A549 (cell line): Measurements from ENCODE around the gene PPAT. TPM values are rescaled to one million over a fixed set of nuclear protein-coding genes. Genes with fewer than 3 reads are reported as not detected.

Experiments used
- ATAC-seq, 2 experiments: fragments of 200-7000 bp in 1 of 2; fragments of >200 bp in 1 of 2; cut with Nextera tagmentation in 1 of 2; cut with Tn5 transposase in 1 of 2; 3 replicates each; pipeline versions ENCODE4 v1.8.0 to v1.9.1; 2018 to 2020; ENCODE audit warnings: mild to moderate bottlenecking in 1 of 2, moderate library complexity in 1 of 2
- CTCF ChIA-PET: fragments of 300-600 bp; sonication (Branson Sonifier 250); formaldehyde crosslinking; extraction: SDS; loops from one replicate; lab custom pipeline; 2021; ENCODE audit warnings: antibody characterized with exemption, inconsistent platforms; lab: Yijun Ruan, JAX
- POLR2A ChIA-PET: fragments of 350-600 bp; formaldehyde crosslinking; extraction: SDS; loops from one replicate; lab custom pipeline; 2021; ENCODE audit warnings: antibody characterized with exemption, inconsistent platforms; lab: Yijun Ruan, JAX
- DNase-seq, 2 experiments: peaks; one replicate each; pipeline versions ENCODE4 v3.0.0 to v3.0.0-alpha.2; 2011 to 2016; ENCODE audit warnings: low read depth in 1 of 2, low spot score in 1 of 2
- FAIRE-seq: peaks from 2 replicates; lab custom pipeline; 2011; peaks lifted over from hg19 to GRCh38; lab: Jason Lieb, UNC
- H3K27ac ChIP-seq, 2 experiments: fragments of >200 bp; sonication (Bioruptor Twin); formaldehyde crosslinking; 3 replicates each; pipeline ENCODE4 v1.5.1; 2016 to 2017
- H3K4me1 ChIP-seq: fragments of >200 bp; sonication (Bioruptor Twin); formaldehyde crosslinking; 3 replicates; pipeline ENCODE4 v1.6.1; 2016
- H3K4me2 ChIP-seq: fragments of >200 bp; sonication (Bioruptor Twin); formaldehyde crosslinking; 3 replicates; pipeline ENCODE4 v1.6.1; 2016
- H3K4me3 ChIP-seq: fragments of >200 bp; sonication (Bioruptor Twin); formaldehyde crosslinking; 3 replicates; pipeline ENCODE4 v1.5.1; 2016
- H3K9me3 ChIP-seq: fragments of >200 bp; sonication (Bioruptor Twin); formaldehyde crosslinking; 3 replicates; pipeline ENCODE4 v1.6.1; 2016
- ATOH8 ChIP-seq: fragments of 250-450 bp; sonication (Bioruptor Pico); IDR thresholded peaks from 2 replicates; pipeline ENCODE4 v1.5.0; 2020; ENCODE audit warnings: low read depth, mild to moderate bottlenecking, moderate library complexity
- BHLHE40 ChIP-seq: IDR thresholded peaks from 2 replicates; pipeline ENCODE4 v1.6.1; 2012; ENCODE audit warnings: low read depth, low read length, inconsistent platforms
- CBX2 ChIP-seq: fragments of 200-600 bp; sonication (generic); IDR thresholded peaks from 2 replicates; pipeline ENCODE4 v1.6.1; 2016; ENCODE audit warnings: low read depth, mild to moderate bottlenecking, borderline replicate concordance
- CHD2 ChIP-seq: fragments of 150-350 bp; IDR thresholded peaks from 2 replicates; pipeline ENCODE4 v1.6.1; 2014; ENCODE audit warnings: low read length; ENCODE audit not compliant: partially characterized antibody
- CHD4 ChIP-seq: fragments of 200-600 bp; sonication (generic); IDR thresholded peaks from 2 replicates; pipeline ENCODE4 v1.6.1; 2016; ENCODE audit warnings: antibody characterized with exemption, mild to moderate bottlenecking, borderline replicate concordance
- CTCF ChIP-seq: fragments of >200 bp; sonication (Bioruptor Twin); formaldehyde crosslinking; IDR thresholded peaks from 3 replicates; pipeline ENCODE4 v1.5.1; 2016
- EHF ChIP-seq: fragments of 250-450 bp; sonication (Bioruptor Pico); IDR thresholded peaks from 2 replicates; pipeline ENCODE4 v1.5.0; 2020; ENCODE audit warnings: mild to moderate bottlenecking
- EHMT2 ChIP-seq: fragments of 200-600 bp; sonication (generic); IDR thresholded peaks from 2 replicates; pipeline ENCODE4 v1.6.1; 2016; ENCODE audit warnings: antibody characterized with exemption, low read depth, mild to moderate bottlenecking, moderate library complexity
- EP300 ChIP-seq, 2 experiments: fragments of >200 bp; sonication (Bioruptor Twin); formaldehyde crosslinking; IDR thresholded peaks; 2 replicates in 1 of 2; 3 replicates in 1 of 2; pipeline ENCODE4 v1.6.1; 2016 to 2017
- FOXS1 ChIP-seq: fragments of 250-450 bp; sonication (Bioruptor Pico); IDR thresholded peaks from 2 replicates; pipeline ENCODE4 v1.5.0; 2020; ENCODE audit warnings: mild to moderate bottlenecking, moderate library complexity
- HEYL ChIP-seq: fragments of 250-450 bp; sonication (Bioruptor Pico); IDR thresholded peaks from 2 replicates; pipeline ENCODE4 v1.8.0; 2021; ENCODE audit warnings: mild to moderate bottlenecking, moderate library complexity
- JUNB ChIP-seq: fragments of >200 bp; sonication (Bioruptor Twin); formaldehyde crosslinking; IDR thresholded peaks from 2 replicates; pipeline ENCODE4 v1.6.1; 2016
- MAFK ChIP-seq: fragments of 450-650 bp; IDR thresholded peaks from 2 replicates; pipeline ENCODE4 v1.6.1; 2014; ENCODE audit not compliant: partially characterized antibody
- NFE2L2 ChIP-seq: fragments of 150-350 bp; conservative IDR thresholded peaks from 2 replicates; pipeline ENCODE4 v1.6.1; 2014; ENCODE audit warnings: low read length
- NPAS2 ChIP-seq: fragments of 250-450 bp; sonication (Bioruptor Pico); IDR thresholded peaks from 2 replicates; pipeline ENCODE4 v1.8.0; 2022; ENCODE audit warnings: mild to moderate bottlenecking, moderate library complexity, borderline replicate concordance
- SMC3 ChIP-seq: fragments of >200 bp; sonication (Bioruptor Twin); formaldehyde crosslinking; IDR thresholded peaks from 3 replicates; pipeline ENCODE4 v1.6.1; 2018; ENCODE audit warnings: inconsistent platforms
- TP53 ChIP-seq: fragments of 250-450 bp; sonication (Bioruptor Pico); IDR thresholded peaks from 2 replicates; pipeline ENCODE4 v1.5.0; 2021; ENCODE audit warnings: mild to moderate bottlenecking, moderate library complexity
- ZFP36 ChIP-seq: fragments of 450-650 bp; IDR thresholded peaks from 2 replicates; pipeline ENCODE4 v1.6.1; 2014; ENCODE audit warnings: borderline replicate concordance; ENCODE audit not compliant: partially characterized antibody
- ZSCAN20 ChIP-seq: fragments of 250-450 bp; sonication (Bioruptor Pico); IDR thresholded peaks from 2 replicates; pipeline ENCODE4 v1.8.0; 2022; ENCODE audit warnings: mild to moderate bottlenecking, moderate library complexity
- WGBS: methylation state at CpG from one replicate; pipeline ENCODE4 v1.1.6; 2017; ENCODE audit errors: missing lambda C conversion rate; 5-methylcytosine and 5-hydroxymethylcytosine counted together
- polyA plus RNA-seq, 4 experiments: library from polyadenylated mRNA; depleted of rRNA in 3 of 4; stranded (reverse); fragments of >200 nt; fragmentation: RNase III in 1 of 4; extraction: RNeasy Plus Mini Kit Qiagen cat#74134 plus additional on column Dnase treatment in 1 of 4; gene quantifications; 2 replicates in 3 of 4; 3 replicates in 1 of 4; pipeline ENCODE4 v1.2.3, GENCODE V29; 2011 to 2017
- TF ChIP-seq, protein P1 (sequence below): IDR thresholded peaks from 2 replicates; pipeline ENCODE4 v1.6.1; 2012
- TF ChIP-seq, protein P2 (sequence below): fragments of >200 bp; sonication (Bioruptor Twin); formaldehyde crosslinking; IDR thresholded peaks from 2 replicates; pipeline ENCODE4 v1.6.1; 2016
- TF ChIP-seq, protein P3 (sequence below): fragments of 150-350 bp; IDR thresholded peaks from 2 replicates; pipeline ENCODE4 v1.6.1; 2014; ENCODE audit warnings: low read depth, mild to moderate bottlenecking, low read length

Gene PPAT
- polyA plus RNA-seq, 2 of the 4 experiments (the other 2 are of a cell fraction) = 22.8 to 26.7 TPM

DNA sequence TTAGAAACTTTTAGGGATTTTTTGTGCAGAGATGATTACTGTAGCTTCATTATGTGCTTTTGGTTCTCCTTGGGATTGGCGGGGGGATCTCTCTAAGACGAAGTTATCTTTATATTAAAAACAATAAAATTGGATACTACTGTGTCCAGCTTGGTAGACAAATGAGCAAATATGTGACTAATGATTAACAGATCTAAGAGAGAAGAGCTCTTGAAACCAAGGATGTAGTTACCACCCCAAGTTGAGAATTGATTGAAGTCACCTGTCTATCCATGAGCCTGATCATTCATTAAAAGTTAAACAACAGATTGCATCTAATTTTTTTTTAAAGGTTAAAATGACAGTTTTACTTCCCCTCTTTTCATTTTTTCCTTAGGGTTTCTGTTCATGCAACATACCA, 9.3 kb upstream of the PPAT start (continued):
- TF ChIP-seq EHF (no peak), FOXS1 (CRISPR knock-in tag) (no peak), MAFK (no peak), BHLHE40 (no peak)
- TF ChIP-seq, protein P1, sequence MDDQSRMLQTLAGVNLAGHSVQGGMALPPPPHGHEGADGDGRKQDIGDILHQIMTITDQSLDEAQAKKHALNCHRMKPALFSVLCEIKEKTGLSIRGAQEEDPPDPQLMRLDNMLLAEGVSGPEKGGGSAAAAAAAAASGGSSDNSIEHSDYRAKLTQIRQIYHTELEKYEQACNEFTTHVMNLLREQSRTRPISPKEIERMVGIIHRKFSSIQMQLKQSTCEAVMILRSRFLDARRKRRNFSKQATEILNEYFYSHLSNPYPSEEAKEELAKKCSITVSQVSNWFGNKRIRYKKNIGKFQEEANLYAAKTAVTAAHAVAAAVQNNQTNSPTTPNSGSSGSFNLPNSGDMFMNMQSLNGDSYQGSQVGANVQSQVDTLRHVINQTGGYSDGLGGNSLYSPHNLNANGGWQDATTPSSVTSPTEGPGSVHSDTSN = no peak
- TF ChIP-seq, protein P2, sequence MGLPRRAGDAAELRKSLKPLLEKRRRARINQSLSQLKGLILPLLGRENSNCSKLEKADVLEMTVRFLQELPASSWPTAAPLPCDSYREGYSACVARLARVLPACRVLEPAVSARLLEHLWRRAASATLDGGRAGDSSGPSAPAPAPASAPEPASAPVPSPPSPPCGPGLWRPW = no peak

GRCh38 chr4:56440983-56441382, 5.6 kb upstream of the PPAT start:
- Histone ChIP-seq H3K4me1 (peaks cover 58% of the 10 kb centered on the region), H3K27ac (no peak overlapping the region), H3K9me3 (no peaks in the 10 kb centered on the region), H3K4me3 (no peak overlapping the region), H3K4me2 (peak overlapping the region; percentile 31; the same call in 2 of the 3 replicates)
- ChIA-PET POLR2A (interaction anchor here (1.1 kb wide), 1 partner anchor 21 kb away, joined by 3 read pairs; no protein-coding TSS in a partner anchor), CTCF (no interaction called here)
- TF ChIP-seq CTCF = no peak
- no peak for TF ChIP-seq CHD2
- peak; percentile 58 for TF ChIP-seq MAFK
- WGBS = 87% methylated on average over 1 of the region's 1 CpG
- FAIRE-seq (no peak), DNase-seq (no peak), ATAC-seq (no peak)

DNA sequence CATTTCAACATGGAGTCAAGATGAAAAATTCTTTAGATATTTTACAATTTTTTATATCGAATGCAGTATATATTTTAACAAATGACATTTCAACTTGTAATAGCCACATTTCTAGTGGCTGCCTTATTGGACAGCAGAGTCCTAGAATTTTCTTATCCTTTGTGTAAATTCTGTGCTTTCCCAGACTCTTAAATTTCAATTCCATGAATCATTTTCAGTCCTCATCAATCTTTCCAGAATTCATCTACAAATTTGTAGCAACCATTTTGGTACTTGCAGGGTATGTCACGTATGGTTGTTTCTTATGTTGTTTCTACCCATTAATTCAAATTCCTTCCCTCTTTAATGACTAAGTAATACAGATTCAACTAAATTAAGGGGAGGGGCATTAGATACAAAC, 3.4 kb upstream of the PPAT start:
- TF ChIP-seq CHD4 (no peak), ATOH8 (CRISPR knock-in tag) (no peak), JUNB (no peak), CBX2 (no peak), SMC3 (no peak), NFE2L2 (no peak), HEYL (CRISPR knock-in tag) (no peak), EP300 (IDR thresholded peaks at IDR 0.05) (no peak), ZSCAN20 (CRISPR knock-in tag) (no peak), NPAS2 (CRISPR knock-in tag) (no peak), EHMT2 (no peak), ZFP36 (no peak), TP53 (no peak), EHF (no peak)
- TF ChIP-seq, protein P2 = no peak
- TF ChIP-seq, protein P3, sequence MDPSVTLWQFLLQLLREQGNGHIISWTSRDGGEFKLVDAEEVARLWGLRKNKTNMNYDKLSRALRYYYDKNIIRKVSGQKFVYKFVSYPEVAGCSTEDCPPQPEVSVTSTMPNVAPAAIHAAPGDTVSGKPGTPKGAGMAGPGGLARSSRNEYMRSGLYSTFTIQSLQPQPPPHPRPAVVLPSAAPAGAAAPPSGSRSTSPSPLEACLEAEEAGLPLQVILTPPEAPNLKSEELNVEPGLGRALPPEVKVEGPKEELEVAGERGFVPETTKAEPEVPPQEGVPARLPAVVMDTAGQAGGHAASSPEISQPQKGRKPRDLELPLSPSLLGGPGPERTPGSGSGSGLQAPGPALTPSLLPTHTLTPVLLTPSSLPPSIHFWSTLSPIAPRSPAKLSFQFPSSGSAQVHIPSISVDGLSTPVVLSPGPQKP = no peak
- WGBS = 83% methylated on average over 2 of the region's 2 CpGs
- FAIRE-seq (no peak), ATAC-seq (no peak), DNase-seq (no peak)
- no peak overlapping the region for H3K27ac ChIP-seq
- no peak overlapping the region for H3K4me3 ChIP-seq
- ChIA-PET POLR2A (no interaction called here), CTCF (no interaction called here)
- no peaks in the 10 kb centered on the region for H3K9me3 ChIP-seq
- H3K4me2 ChIP-seq = peak overlapping the region; percentile 89
- H3K4me1 ChIP-seq = peaks cover 41% of the 10 kb centered on the region; the same call in 2 of the 3 replicates
